Stimulated activated CD8-positive, alpha-beta memory T cell treated with anti-CD3 and anti-CD28 coated beads, Interleukin-4, amount 100 ng/mL, for 24 hours (primary cell): ENCODE data around the gene MAL.

Experiments
- DNase-seq: peaks from one replicate; pipeline ENCODE4 v3.0.0-alpha.2; 2020; ENCODE audit warnings: low read depth

The MAL gene

DNA sequence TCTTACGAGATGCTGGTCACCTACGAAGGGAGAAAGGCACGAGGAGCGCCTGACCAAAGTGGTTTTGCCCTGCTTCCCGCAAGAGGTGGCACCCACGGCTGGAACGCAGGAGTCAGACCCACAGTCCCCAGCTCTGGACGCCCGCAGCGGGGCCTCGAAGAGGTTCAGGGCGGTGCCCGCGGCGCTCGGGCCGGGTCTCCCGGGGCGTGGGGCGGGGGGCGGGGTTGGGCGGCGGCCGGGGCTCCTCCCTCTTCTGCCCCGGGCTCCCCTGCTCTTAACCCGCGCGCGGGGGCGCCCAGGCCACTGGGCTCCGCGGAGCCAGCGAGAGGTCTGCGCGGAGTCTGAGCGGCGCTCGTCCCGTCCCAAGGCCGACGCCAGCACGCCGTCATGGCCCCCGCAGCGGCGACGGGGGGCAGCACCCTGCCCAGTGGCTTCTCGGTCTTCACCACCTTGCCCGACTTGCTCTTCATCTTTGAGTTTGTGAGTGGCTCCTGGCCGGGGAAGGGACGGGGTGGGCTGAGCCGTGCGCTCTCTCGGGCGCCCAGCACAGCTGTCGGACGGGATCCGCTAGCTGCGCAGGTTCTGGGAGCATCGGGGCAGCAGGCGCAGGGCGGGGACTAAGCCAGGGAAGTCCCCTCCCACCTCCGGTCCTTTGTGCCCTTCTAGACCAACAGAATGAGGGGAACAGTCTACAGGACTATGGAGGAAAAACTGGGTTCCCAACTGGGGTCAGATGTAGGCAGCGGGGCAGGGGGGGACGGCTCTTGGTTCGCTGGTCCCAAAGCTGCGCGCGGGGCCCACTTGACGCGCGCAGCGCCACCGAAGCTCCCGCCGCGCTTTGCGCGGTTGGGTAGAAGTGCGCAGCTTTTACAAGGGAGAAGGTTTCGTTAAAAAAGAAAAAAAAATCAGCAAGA, at the start of gene MAL:
MAL (plus strand) TSS at position 303 of the 914 bp plus-strand sequence; CDS start at position 388, 85 bp downstream.
- DNase-seq = peak; percentile 32

GRCh38 chr2:94977826-94978225, 47.7 kb upstream of the MAL start:
- DNase-seq = no peak

GRCh38 chr2:94978917-94979316, 46.6 kb upstream of the MAL start:
- DNase-seq = no peak

DNA sequence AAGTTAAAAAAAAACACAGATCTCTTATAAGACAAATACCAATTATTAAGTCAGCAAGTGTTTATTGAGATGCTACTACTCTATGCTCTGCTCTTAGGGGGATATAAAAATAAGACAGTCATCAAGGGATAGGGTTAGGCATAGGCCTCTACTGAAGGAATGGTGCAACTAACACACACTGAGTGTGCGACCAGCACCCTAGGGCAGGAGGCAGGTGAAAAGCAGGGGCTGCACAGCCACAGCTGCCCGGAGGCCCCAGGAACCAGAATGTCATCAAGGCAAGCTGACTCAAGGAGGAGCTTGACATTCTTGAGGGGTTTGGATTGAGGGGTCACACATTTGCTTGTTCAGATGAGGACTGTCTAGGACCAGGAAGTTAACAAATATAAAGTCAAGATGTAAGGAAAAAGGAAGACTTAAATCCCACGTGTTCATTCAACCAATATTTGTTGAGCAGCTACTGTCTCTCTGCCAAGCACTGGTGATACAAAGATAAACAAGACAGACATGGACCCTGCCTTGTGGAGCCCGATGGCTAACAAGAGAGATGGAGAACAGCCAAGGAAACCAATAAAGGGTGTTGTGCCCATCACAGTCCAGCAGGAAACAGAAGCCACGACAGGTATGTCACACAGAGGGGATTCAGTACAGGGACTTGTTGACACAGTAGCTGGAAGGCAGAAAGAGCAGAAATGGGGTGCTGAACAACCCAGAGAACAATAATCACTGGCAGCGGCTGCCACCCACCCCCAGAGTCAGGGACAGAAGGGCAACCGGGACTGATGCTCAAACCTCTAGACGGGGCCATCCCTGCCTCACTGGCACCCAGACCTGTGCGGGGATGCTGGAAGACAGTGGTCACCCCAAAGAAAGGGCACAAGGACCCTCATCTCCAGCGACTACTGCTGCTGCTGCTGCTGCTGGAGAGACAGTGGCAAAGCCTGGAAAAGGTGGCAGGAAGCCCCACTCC, 45.8 kb upstream of the MAL start:
- DNase-seq = no peak

DNA sequence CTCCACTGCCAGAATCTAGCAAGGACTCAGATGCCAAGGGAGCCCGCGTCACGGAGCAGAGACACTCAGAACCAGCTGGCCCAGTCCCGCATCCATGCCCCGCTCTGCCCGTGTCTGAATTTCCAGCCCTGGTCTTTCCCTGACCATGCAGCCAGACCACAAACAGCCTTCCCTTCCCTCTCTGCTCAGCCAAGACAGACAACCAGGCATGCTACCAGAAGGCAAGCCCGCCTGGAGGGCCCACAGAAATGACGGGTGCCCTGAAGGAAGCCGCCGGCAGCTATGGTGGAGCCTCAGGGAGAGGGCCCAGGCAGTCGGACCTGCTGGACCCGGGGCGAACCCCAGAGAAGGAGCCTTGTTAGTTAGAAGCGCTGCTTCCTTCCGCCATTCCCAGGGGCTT, 45.1 kb upstream of the MAL start:
- no peak for DNase-seq

GRCh38 chr2:94982156-94982555, 43.4 kb upstream of the MAL start:
- DNase-seq = no peak

- no peak for DNase-seq
Measured at GRCh38 chr2:94982675-94983074, 42.8 kb upstream of the MAL start.

- no peak for DNase-seq
Measured at GRCh38 chr2:94984964-94985575, 40.4 kb upstream of the MAL start.

GRCh38 chr2:94985636-94986035, 39.9 kb upstream of the MAL start:
- no peak for DNase-seq

GRCh38 chr2:94986392-94986963, 39.0 kb upstream of the MAL start:
- DNase-seq = peak; percentile 10

- DNase-seq = no peak
Measured at GRCh38 chr2:94987074-94988020, 38.2 kb upstream of the MAL start.

DNA sequence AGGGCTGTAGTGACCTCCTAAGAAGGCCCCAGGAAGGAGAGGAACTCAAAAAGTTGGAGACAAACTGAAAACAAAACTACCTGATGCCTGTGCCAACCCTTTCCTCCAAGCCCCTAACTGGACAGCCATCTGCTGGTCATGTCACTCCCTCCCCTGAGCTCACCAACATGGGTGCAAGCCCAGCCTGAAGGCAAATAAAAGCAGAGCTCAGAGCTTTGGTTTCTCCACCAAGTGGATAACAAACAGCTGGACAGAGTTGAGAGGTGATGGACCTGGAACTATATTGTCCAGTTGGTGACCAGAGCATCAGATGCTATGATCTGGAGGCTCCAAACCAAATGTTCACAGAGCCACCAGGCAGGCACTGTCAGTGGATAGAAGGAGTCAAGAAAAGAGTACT, 34.6 kb upstream of the MAL start:
- DNase-seq = no peak

DNA sequence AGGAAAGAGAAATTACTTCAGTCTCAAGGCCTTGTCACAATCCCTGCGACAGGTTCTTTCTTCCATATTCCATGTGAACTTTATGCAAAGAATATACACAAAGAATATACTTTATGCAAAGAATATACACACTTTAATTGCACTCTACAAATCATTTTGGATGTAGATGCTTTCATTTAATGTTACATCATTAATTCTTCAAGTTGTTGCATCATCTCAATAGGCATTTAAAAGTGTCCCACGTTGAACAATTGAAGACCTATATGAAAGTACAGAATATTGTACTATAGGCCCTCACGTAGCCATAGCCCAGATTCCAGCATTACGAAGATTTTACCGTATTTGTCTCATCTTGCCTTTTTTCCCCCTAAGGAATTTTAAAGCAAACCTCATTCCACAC, 33.1 kb upstream of the MAL start:
- no peak for DNase-seq

- DNase-seq = no peak
Measured at GRCh38 chr2:94993176-94994062, 32.1 kb upstream of the MAL start.

GRCh38 chr2:94994063-94994913, 31.2 kb upstream of the MAL start:
- no peak for DNase-seq

DNA sequence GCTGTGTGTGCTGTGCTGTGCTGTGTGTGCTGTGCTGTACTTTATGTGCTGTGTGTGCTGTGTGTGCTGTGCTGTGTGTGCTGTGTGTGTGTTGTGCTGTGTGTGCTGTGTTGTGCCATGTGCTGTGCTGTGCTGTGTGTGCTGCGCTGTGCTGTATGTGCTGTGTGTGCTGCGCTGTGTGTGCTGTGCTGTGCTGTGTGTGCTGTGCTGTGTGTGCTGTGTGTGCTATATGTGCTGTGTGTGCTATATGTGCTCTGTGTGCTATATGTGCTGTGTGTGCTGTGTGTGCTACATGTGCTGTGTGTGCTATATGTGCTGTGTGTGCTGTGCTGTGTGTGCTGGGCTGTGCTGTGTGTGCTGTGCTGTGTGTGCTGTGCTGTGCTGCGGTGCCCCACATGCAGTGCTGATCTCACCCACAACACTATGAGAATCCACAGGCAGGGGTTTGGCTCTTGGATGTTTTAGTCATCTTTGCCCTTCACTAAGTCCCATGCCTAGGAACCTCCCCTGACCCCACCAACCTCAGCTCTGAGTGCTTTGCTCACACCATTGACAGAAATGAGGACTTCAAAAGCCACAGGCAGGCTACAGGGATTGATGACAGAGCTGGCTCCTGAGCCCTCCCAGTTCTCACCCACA, 30.5 kb upstream of the MAL start:
- DNase-seq = no peak

DNA sequence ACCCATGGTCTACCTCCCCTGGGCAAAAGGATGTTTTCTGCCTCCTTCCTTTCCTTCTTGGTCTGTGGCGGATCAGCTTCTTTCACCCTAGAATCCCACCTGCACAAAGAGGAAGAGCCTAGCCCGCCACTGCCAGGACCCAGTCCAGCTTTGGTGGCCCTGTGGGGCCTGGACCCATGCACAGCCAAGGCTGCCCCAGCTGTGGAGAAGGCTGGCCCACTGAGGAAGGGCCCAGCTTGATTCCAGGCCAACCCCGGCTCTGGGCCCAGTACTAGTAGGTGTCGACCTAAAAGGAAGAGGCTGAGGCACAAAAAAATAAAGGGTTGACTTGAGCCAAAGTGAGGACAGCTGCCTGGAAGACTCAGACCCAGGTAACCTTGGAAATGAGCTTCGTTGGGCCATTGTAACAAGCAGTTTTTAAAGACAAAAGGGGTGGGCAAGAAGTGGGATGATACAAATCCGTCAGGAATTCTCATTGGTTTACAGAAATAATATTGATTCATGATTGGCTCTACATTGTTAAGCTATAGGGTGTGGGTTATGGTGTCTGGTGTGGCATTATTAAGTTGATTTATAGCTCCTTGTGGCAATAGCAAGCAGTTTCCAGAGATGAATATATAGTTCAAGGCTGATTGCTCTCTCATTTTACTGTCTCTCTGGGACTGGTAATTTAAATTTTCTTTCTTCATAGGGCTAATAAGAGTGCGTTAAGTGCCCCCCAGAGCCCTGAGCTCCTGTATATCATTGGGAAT, 29.8 kb upstream of the MAL start:
- DNase-seq = no peak
